Activated CD8-positive, alpha-beta memory T cell treated with anti-CD3 and anti-CD28 coated beads, Interleukin-2, amount 50 U/mL, for 1 hour (primary cell): ENCODE results near the gene CYGB.
"Not testable (repeated sequence)": the region's sequence is repeated elsewhere in the genome, so short reads cannot be mapped to it uniquely, and the experiment has no call there.

Experiments used
- DNase-seq: peaks from one replicate; pipeline ENCODE4 v3.0.0-alpha.2; 2020; ENCODE audit errors: extremely low read depth

The CYGB gene

DNA sequence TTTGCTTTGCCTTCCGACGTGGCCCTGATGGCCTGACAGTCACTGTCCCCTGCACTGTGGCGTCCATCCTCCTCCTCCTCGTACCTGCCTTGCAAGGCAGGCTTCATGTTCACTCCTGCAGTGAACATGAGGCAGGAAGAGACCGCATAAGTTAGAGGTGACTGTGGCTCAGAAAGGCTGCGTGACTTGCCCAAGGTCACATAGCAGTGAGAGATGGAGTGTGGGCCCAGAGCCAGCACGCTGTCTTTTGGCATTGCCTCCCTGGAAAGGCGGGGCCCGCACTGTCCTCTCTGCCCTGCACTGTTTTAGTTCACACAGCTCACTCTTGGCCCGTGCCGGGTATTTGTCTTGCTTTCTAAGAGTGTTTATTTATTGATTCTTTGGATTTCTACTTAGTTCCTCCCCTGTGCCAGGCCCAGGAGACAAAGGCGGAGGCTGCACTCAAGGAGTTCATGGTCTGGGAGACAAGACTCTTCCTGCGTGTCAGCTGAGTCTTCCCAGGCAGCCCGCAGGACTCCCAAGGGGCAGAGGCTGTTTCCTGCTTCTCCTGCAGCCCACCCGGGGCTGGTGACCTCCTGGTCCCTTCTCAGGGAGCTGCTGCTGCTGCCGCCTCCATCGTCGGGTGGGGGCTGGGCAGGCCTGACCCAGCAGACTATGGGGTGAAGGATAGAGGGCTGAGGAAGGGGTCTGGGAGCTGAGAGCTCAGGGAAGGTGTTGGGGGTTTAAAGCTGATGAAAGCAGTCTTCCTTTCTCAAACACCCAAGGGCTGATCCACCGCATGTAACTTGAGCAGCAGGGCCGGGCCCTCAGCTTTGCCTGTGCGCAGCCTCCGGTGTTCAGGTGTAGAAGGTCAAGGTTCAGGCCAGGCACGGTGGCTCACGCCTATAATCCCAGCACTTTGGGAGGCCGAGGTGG, 12.7 kb downstream of the CYGB start:
- no peak for DNase-seq

DNA sequence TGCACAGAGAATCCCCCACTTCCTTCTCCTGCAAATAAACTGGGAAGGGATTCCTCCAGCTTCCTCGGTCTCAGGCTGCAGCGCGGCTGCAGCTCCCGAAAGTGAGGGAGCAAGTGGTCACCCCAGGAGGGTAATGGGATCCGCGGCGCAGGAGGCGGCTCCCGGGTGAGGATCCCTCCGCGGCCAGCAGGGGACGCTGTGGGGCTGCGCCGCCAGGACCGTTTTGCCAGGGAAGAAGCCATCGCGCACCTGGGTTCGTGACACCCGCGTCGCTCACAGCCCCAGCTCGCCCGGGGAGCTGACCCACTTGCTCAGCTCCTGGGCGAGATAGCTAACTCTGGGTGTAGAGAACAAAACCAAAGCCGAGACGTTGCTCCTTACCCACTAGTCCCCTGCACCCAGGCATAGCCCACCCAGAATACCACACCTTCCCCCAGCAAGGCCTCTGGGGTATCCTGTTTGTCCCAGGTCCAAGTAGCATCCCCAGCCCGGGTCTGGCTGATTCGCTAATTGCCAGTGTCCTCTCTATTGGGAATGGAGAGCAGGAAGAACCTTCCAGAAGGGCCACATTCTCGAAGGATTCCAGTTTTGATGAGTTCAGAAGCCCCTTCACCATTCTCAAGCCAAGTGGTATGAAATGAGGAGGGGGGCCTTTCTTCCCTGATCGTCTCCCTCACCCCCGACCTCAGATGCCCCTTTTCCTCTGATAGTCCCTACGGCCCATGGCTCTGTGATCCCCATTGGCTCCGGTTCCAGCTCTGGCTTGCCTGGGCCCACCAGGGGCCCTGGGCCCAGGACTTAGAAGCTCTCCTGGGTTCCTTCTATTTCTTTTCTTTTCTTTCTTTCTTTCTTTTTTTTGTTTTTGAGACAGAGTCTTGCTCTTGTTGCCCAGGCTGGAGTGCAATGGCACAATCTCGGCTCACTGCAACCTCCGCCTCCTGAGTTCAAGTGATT, 14.1 kb downstream of the CYGB start:
- DNase-seq = peak; percentile 60

DNA sequence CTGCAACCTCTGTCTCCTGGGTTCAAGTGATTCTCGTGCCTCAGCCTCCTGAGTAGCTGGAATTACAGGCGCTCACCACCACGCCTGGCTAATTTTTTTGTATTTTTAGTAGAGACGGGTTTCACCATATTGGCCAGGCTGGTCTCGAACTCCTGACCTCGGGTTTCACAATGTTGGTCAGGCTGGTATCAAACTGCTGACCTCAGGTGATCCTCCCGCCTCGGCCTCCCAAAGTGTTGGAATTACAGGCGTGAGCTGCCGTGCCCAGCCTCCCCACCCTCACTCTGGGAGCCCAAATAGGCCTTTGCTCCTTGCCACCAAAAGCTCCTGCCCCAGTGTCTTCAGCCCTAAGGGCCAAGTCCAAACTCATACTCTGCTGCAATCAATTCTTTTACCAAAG, 15.8 kb downstream of the CYGB start:
- not testable (repeated sequence) for DNase-seq

DNA sequence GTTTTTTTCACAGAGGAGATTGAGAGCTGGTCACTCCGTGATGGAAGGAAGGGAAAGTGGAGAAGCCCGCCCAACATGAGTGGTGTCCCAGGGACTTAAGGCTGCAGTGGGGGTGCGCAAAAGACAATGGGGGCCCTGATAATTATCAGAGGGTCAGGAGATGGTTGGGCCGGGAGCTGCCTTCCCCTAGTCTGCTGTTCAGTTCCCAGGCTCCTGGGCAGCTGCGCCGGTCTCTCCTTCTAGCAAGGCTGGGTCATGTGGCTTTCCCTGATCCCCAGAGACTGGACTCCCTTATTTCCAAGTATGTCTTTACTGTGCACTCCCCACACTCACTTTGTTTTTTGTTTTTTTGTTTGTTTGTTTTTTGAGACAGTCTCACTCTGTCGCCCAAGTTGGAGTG, 16.2 kb downstream of the CYGB start:
- no peak for DNase-seq

DNA sequence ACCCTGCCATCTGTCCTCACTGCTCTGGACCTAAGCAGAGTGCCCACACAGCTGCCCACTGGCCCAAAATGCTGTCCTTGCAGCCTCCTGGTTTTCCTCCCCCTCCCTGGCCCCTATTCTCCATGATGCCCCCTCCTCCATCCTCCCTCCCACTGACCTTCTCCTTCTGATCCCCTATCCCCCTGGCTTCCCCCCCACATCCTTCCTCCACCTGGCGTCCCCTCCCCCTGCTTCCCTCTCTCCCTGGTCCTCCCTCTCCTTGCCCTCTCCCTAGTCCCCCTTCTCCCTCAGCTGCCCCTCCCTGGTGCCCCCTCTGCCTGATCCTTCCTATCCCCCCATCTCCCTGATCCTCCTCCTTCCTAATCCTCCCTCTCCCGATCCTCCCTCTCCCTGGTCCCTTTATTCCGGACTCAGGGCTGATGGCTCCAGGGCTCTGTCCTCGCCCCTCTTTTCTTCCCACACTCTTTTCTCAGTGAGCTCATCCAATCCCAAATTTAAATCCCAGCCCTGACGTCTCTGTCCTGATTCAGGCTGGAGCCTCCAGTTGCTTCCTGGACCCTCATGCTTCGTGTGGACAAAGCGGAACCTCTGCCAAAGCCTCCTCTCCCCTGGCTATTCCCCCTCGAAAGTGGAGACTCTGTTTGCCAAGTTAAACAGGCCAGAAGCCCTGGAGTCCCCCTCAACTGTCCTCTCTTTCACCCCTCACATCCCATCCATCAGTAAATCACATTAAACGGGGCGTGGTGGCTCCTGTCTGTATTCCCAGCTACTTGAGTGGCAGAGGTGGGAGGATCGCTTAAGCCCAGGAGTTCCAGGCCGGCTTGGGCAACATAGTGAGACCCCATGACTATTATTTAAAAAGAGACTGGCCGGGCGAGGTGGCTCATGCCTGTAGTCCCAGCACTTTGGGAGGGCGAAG, 18.2 kb downstream of the CYGB start:
- no peak for DNase-seq

DNA sequence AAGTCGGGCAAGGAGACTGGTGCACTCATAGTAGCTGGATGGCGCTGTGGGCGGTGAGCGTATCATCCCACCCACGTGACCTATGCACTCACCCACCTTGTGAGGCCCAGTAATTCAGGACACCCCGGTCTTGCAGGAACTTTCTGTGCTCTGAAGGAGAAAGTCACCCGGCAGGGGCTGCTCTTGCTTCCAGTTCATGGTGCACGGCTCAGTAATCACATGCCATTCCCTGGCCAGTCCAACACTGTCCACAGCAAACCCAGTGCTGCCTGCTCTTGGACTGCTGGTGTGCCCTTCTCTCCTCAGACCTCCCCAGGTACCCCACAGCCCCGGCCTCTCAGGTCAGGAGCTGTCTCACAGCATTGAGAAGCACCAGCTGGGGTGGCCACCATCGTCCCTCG, 19.9 kb downstream of the CYGB start:
- no peak for DNase-seq

DNA sequence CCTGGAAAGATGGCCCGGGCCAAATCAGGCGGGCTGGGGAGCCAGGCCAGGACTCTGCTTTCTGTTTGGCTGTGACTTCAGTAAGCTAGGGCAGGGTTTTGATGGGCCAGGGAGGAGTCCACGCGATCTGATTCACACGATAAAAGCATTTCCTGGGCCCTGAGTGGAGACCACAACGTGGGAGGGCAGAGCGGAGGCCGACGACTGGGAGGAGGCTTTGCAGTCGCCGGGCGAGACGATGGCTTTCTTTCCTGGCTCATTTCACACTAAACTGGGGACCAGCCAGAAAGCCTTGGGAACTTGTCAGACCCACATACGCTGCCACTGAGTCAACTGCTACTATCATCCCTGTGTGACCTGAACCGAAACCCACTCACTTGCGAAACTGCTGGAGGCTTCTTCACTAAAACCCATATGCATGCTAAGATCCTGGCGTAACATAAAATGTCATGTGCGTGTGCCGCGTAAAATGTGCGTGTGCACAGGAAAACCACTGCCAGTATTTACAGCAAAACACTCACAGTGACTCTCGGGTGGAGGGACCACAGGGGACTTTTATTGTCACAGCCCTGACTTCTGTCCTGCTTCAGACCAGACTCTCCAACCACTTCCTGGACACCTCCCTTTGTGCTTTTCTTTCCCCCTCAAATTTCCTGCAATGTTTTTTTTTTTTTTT, 22.1 kb downstream of the CYGB start:
- DNase-seq = peak; percentile 90

DNA sequence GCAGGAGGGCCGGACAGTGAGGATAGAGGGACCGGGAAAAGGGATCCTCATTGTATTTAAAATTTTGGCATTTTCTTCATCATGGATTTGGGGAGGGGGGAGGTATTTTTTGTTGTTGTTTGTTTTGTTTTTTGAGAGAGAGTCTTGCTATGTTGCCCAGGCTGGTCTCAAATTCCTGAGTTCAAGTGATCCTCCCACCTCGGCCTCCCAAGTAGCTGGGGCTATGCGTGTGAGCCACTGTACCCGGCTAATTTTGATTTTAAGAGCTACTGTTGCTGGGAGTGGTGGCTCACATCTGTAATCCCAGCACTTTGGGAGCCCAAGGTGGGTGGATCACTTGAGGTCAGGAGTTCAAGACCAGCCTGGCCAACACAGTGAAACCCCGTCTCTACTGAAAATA, 23.2 kb downstream of the CYGB start:
- not testable (repeated sequence) for DNase-seq

DNA sequence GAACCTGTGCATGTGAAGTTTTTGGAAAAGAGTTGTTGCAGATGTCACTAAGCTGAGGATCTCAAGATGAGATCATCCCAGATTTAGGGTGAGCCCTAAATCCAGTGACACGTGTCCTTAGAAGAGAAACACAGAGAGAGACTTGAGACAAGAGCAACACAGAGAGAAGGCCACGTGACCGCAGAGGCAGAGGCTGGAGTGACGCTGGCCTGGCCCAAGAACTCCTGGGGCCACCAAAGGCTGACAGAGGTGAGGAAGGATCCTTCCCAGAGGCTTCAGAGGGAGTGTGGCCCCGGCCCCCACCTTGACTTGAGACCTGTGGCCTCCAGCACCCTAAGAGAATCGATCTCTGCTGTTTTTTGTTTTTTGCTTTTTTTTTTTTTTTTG, 24.2 kb downstream of the CYGB start:
- DNase-seq = no peak

DNA sequence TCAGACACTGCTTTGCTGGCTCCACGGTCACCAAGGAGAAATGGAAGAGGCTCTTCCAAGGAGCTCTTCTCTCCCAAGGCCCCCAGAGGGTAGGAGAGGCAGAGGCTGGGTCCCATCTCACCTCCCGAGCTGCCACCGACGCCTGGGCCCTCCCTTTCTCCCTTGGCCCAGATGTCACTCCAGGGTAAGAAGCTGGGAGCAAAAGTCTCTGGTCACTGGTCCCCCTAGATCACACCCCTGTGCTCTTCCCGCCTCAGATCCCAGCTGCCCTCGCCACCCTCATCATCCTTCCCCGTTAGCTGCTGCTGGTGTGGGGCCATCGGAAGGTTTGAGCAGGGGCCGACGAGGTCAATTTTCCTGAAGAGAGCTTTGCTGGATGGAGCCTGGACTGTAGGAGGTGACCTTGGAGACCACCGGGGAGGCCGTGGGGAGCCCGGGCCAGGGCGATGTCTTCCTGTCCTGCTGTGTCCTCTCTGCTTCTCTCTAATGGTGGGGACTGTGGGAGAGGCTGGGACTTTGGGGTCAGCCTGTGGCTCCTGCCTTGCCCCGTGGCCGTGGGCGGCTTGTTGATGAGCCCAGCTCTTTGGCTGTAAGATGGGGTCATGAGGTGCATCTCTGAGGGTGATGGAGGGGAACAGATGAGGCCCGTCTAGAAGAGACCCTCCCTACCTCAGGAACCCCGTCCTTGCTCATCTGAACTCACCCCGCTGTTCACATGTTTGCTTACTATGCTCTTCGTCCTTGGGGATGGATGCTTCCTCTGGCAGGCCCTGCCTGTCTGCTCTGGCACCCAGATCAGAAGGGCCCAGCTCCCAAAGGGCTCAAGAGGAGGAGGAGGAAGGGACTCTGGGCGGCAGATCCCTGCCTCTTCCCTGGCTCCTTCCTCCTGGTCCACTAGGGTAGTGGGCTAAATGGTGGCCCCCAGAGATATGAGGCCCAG, 24.9 kb downstream of the CYGB start:
- no peak for DNase-seq

DNA sequence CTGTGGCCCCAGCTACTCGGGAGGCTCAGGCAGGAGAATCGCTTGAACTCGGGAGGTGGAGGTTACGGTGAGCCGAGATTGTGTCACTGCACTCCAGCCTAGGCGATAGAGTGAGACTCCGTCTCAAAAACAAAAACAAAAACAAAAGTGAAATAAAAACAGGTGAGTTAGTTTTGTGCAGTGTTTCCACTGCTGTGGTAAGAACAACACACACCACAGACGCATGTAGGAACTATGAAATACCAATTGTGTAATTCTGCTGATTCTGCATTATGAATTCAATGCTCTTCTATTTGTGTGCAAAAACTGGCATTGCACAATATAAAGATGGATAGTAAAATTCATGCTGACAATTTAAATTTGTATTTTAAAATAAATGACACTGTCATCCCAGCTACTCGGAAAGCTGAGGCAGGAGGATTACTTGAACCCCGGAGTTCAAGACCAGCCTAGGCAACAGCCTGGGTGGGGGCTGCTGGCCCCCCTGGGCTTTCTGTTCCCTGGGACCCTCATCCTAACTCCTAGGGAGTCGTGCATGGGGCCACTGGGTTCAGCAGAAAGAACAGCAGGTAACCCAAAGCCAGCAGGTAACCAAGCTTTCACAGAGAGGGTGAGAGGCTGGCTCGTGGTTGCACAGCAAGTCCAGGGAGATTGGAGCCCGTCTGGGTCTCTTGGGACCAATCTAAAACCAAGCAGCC, 25.7 kb downstream of the CYGB start:
- no peak for DNase-seq

DNA sequence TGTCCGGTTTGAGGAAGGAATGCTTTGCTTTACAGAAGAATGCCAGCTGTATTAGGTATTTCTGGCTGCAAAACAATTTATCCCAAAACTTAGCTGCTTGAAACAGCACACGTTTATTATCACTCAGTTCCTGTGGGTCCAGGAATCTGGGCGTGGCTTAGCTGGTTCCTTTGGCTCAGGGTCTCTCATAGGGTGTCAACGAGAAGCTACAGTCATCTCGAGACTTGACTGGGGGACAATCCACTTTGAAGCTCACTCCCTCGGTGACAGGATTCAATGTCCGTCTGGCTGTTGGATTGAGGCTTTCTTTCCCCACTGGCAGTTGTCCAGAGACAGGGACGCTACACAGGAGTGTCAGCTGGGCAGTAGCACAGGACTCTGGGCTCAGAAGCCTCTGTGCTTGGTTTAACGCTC, 26.7 kb downstream of the CYGB start:
- no peak for DNase-seq

DNA sequence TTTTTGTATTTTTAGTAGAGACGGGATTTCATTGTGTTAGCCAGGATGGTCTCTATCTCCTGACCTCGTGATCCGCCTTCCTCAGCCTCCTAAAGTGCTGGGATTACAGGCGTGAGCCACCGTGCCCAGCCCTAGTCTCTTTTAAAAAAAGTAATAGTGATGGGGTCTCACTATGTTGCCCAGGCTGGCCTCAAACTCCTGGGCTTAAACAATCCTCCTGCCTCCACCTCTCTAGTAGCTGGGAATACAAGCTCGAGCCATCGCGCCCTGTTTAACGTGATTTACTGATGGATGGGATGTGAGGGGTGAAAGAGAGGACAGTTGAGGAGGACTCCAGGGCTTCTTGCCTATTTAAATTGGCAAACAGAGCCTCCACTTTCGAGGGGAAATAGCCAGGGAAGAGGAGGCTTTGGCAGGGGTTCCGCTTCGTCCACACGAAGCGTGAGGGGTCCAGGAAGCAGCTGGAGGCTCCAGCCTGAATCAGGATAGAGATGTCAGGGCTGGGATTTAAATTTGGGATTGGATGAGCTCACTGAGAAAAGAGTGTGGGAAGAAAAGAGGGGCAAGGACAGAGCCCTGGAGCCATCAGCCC, 28.9 kb downstream of the CYGB start:
- DNase-seq = not testable (repeated sequence)

DNA sequence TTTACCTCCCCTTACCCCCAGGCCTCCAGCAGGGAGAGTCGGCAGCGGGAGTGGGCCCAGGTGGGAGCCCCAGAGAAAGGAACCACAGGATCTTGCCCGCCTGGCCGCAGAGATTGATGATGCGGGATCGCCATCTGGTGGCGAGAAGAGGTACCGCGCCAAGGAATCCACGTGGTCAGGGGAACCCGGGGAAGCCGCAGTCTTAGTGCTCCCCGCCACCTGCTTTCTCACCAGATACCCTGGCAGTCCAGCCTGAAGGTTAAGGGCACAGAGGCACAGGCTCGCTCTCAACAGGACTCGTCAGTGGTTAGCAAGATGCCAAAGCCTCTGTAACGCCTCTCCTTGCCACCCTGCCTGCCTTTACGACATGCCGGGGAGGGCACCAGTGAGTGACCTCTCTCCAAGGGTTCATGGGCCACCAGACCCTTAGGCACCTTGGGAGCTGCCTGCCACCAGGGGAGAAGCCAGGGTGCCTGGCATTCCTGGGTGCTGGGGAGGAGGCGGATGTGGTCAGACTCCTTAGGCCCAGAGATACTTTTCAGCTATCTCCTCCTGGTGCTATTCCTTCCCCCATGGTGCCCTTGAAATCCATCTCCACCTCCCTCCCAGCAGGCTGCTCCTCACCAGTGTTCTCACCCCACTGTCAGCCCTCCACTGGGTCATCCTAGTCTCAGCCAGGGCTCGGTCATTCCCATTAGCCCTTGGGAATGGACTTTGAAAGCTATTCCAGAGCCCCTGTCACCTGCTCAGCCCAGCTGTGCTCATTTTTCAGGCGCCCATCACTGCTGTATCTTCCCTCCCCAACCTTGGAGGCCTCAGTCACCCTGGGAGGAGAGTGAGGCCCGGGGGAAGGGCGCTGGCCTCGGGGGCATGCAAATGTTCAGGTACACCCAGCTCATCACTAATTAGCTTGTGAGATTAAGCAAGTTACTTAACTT, 30.8 kb downstream of the CYGB start:
- peak; percentile 68 for DNase-seq

DNA sequence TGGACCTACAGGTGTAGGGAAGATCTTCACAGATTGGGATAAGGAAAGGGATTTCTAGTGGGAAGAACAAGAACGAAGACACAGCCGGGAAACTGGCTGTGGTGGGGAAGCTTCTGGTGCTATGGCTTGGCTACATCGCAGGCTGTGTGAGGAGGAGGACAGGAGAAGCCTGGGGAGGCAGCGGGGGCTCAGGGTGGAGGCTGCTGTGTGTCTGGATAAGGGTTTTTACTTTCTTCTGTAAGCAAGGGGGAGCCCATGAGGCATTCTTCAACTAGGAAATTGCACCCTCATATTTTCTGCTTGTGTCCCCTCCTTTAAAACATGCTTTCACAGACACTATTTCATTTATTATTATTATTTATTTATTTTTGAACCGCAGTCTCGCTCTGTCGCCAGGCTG, 33.4 kb downstream of the CYGB start:
- no peak for DNase-seq

DNA sequence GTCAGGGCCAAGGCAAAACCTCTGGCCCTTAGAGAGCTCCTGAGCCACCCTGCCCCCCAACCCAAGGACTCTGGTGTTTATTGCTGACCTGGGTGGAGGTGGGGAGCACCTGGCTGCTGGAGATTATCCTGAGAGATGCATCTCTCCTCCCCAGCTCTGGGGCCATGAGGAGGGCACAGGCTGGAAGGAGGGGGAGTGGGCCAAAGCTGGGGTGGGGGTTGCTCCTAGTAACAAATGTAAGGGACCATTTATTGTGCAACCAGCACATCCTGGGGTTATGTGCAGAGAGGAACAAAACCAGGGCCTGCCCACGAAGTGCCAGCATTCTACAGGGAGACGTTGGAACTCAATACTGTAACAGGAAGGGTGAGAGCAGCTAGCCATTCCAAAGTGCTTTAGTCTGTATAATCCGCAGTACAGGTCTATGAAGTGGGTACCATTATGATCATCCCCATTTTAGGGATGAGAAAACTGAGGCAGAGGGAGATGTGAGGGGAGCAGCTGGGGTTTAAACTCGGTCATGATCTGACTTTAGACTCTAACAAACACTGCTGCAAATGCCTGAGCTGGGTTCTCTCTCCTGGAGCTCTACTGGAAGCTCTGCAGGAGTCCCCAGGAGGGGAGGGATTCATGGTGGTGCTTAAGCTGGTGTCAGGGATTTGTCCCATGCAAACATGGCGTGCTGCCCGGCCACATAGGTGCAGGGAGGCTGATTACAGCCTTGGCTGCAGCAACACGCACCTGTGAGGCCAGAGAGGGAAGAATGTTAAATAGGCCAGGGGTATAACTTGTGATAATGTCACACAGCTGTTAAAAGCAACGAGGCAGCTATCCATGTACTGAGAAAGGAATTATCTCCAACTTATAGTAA, 34.9 kb downstream of the CYGB start:
- no peak for DNase-seq

DNA sequence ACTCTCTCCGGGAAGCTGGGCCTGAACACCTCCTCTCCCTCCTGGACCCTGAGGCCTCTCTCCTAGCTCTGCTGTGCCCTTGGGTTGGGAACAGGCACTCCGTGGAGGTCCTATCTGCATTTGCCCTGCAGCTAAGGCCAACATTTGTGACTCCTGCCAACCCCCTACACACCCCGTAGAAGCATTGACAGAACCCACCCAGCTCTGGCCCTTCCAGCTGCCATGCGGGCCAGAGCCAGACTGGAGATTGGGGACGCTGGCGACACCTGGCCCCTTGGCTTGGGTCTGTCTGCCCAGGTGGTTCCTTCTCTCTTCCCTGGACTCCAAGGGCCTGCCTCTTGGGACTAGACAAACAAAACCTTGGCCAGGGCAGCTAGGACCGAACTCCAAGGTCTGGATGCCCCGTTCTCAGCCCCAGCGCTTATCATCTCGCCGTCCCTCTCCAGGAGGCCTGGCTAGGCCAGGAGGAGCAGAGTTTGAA, 35.6 kb downstream of the CYGB start:
- no peak for DNase-seq
